Measurements from ENCODE around the gene RAB30. TPM values are rescaled to one million over a fixed set of nuclear protein-coding genes. Genes with fewer than 3 reads are reported as not detected.

Gene RAB30
- total and polyA plus RNA-seq, 4 experiments from 2014 or later = 5.0 to 14.1 (median 10.6) TPM

Other genes with a start within 250 kb of the RAB30 start
- 10 to 100 TPM; 24.1 to 28.0 TPM for gene PRCP, start 171.5 kb downstream of the RAB30 start, total RNA-seq
- gene PRCP, start 171.5 kb downstream of the RAB30 start, polyA plus RNA-seq = 10 to 100 TPM; 34.4 to 38.4 TPM
- under 1 TPM; 0.67 to 0.86 TPM for gene DDIAS, start 170.2 kb downstream of the RAB30 start, total RNA-seq
- 1 to 10 TPM in 1 of 2 donors, not detected in 1; 2.4 TPM for gene DDIAS, start 170.2 kb downstream of the RAB30 start, polyA plus RNA-seq
- 100 to 1,000 TPM; 161 to 165 TPM for gene PCF11, start 85.2 kb upstream of the RAB30 start, total RNA-seq
- gene PCF11, start 85.2 kb upstream of the RAB30 start, polyA plus RNA-seq = 10 to 100 TPM; 11.6 to 41.9 TPM
- gene ANKRD42, start 121.8 kb upstream of the RAB30 start, total RNA-seq = 10 to 100 TPM in 1 of 2 experiments, 1 to 10 TPM in 1; 8.9 to 12.4 TPM
- gene ANKRD42, start 121.8 kb upstream of the RAB30 start, polyA plus RNA-seq = 1 to 10 TPM; 3.9 to 4.4 TPM
- 10 to 100 TPM; 37.6 to 38.0 TPM for gene CCDC90B, start 214.5 kb upstream of the RAB30 start, total RNA-seq
- 10 to 100 TPM; 60.8 to 79.5 TPM for gene CCDC90B, start 214.5 kb upstream of the RAB30 start, polyA plus RNA-seq